Uterine smooth muscle cell (primary cell): ENCODE data around the gene CWC27. TPM values are rescaled to one million over a fixed set of nuclear protein-coding genes. Genes with fewer than 3 reads are reported as not detected.

Experiments used
- total RNA-seq: library from RNA; depleted of rRNA; stranded (reverse); fragments of >200 nt; gene quantifications from 2 replicates; pipeline ENCODE4 v1.2.3, GENCODE V29; 2014

Gene CWC27
- total RNA-seq: 22.4 and 23.6 TPM in 2 replicates

GRCh38 chr5:64768358-64769312 lies at the start of gene CWC27, which contains the start of gene SREK1IP1:
Gene CWC27, plus strand, starts transcription at chr5:64768930. Its CDS starts 217 bp downstream, at chr5:64769147.
Gene SREK1IP1, minus strand, starts transcription at chr5:64768691. Its CDS starts 174 bp downstream, at chr5:64768517.

Other genes starting within 250 kb of the CWC27 start
- 0.25 TPM in 1 of 2 replicates, not detected in the other for gene SHISAL2B, start 78.4 kb upstream of the CWC27 start, total RNA-seq
- 10.2 and 11.0 TPM in 2 replicates for gene SREK1IP1, start 239 bp upstream of the CWC27 start, total RNA-seq